SU-DHL-6 (cell line): ENCODE data around the gene CCM2.

ENCODE experiments used
- H2AFZ ChIP-seq: fragments of 200-600 bp; sonication (generic); 2 replicates; pipeline ENCODE4 v1.6.1; 2014; ENCODE audit warnings: low read depth, mild to moderate bottlenecking, moderate library complexity, mixed read lengths, antibody characterized with exemption, low read length; ENCODE audit not compliant: severe bottlenecking
- H3F3A ChIP-seq: fragments of 200-600 bp; shearing (Covaris generic); 2 replicates; pipeline ENCODE4 v1.6.0; 2016; ENCODE audit warnings: antibody characterized with exemption, mild to moderate bottlenecking; ENCODE audit not compliant: insufficient read depth
- H3K27ac ChIP-seq: fragments of 200-600 bp; sonication (generic); 2 replicates; pipeline ENCODE4 v1.5.1; 2016; ENCODE audit warnings: low read depth, mild to moderate bottlenecking, low read length, moderate library complexity, mixed read lengths
- H3K27me3 ChIP-seq: fragments of 200-600 bp; sonication (generic), shearing (Covaris generic); 2 replicates; pipeline ENCODE4 v1.6.0; 2014; ENCODE audit warnings: mild to moderate bottlenecking, low read length
- H3K36me3 ChIP-seq: fragments of 200-600 bp; sonication (generic); 2 replicates; pipeline ENCODE4 v1.6.1; 2014; ENCODE audit warnings: mild to moderate bottlenecking, low read length, mixed read lengths
- H3K4me2 ChIP-seq: fragments of 300-600, 200-600 bp; shearing (Covaris generic), sonication (generic); 2 replicates; pipeline ENCODE4 v1.6.0; 2014; ENCODE audit warnings: low read length, low read depth, mild to moderate bottlenecking; ENCODE audit not compliant: poor library complexity, severe bottlenecking
- H3K4me3 ChIP-seq: fragments of 200-600 bp; sonication (generic); 2 replicates; pipeline ENCODE4 v1.5.1; 2014; ENCODE audit warnings: antibody characterized with exemption, low read length, mild to moderate bottlenecking, mixed read lengths; ENCODE audit not compliant: insufficient read depth, poor library complexity, severe bottlenecking
- H3K79me2 ChIP-seq: fragments of 200-600 bp; sonication (generic); 2 replicates; pipeline ENCODE4 v1.6.1; 2014; ENCODE audit warnings: mild to moderate bottlenecking, low read length, moderate library complexity; ENCODE audit not compliant: insufficient read depth
- H3K9ac ChIP-seq: fragments of 200-600 bp; sonication (generic); 2 replicates; pipeline ENCODE4 v1.7.0; 2014; ENCODE audit warnings: mild to moderate bottlenecking, low read length
- H3K9me2 ChIP-seq: fragments of 200-600 bp; sonication (generic); replicated peaks from 2 replicates; pipeline ENCODE4 v1.6.1; 2014; ENCODE audit warnings: low read length; ENCODE audit not compliant: insufficient read depth
- H3K9me3 ChIP-seq: fragments of 200-600 bp; sonication (generic); 2 replicates; pipeline ENCODE4 v1.6.1; 2014; ENCODE audit warnings: low read length, mixed read lengths; ENCODE audit not compliant: insufficient read depth
- H4K20me1 ChIP-seq: fragments of 200-600 bp; sonication (generic); 2 replicates; pipeline ENCODE4 v1.6.1; 2014; ENCODE audit warnings: low read depth, mild to moderate bottlenecking, antibody characterized with exemption, low read length, moderate library complexity, mixed read lengths
- EZH2phosphoT487 ChIP-seq: fragments of 200-600 bp; sonication (generic), shearing (Covaris generic); conservative IDR thresholded peaks from 2 replicates; pipeline ENCODE4 v1.6.1; 2018; ENCODE audit warnings: mild to moderate bottlenecking, antibody characterized with exemption, low read length, moderate library complexity, mixed read lengths
- TF ChIP-seq, protein P1 (sequence below): fragments of 200-600 bp; sonication (generic); IDR thresholded peaks from one replicate; pipeline ENCODE4 v1.5.1; 2017; ENCODE audit warnings: antibody characterized with exemption, mild to moderate bottlenecking, low read length, moderate library complexity; ENCODE audit not compliant: insufficient read depth, poor library complexity, severe bottlenecking

CCM2 gene

DNA sequence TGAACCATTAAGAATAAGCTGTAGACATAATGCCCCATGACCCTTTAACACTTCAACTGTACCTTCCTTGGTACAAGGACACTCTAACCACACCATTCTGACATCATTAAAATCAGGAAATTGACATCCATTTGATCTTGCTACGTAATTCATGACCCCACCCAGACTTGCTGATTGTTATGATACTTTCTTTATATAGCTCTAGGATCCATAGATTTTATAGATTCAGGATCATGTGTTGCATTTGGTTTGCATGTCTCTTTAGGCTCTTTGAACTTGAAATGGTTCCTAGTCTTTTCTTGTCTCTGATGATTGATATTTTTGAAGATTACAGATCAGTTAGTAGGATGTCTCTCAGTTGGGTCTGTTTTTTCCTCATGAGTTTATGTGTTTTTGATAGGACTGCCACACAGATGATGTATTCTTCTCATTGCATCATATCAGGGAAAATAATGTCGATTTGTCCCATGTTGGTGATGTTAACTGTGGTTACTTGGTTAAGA lies 13.5 kb downstream of the CCM2 start:
- Histone ChIP-seq H3F3A (peaks cover 16% of the 10 kb centered on the region; the same call in 1 of the 2 replicates), H3K9me2 (no peaks in the 10 kb centered on the region), H3K36me3 (peaks cover 39% of the 10 kb centered on the region), H3K27ac (no peak overlapping the region), H4K20me1 (peaks cover 28% of the 10 kb centered on the region), H3K9ac (no peak overlapping the region), H3K4me3 (no peak overlapping the region), H3K27me3 (no peaks in the 10 kb centered on the region), H3K4me2 (no peak overlapping the region), H3K79me2 (peaks cover 94% of the 10 kb centered on the region), H3K9me3 (no peaks in the 10 kb centered on the region), H2AFZ (no peak overlapping the region)
- no peak for TF ChIP-seq EZH2phosphoT487
- TF ChIP-seq, protein P1, sequence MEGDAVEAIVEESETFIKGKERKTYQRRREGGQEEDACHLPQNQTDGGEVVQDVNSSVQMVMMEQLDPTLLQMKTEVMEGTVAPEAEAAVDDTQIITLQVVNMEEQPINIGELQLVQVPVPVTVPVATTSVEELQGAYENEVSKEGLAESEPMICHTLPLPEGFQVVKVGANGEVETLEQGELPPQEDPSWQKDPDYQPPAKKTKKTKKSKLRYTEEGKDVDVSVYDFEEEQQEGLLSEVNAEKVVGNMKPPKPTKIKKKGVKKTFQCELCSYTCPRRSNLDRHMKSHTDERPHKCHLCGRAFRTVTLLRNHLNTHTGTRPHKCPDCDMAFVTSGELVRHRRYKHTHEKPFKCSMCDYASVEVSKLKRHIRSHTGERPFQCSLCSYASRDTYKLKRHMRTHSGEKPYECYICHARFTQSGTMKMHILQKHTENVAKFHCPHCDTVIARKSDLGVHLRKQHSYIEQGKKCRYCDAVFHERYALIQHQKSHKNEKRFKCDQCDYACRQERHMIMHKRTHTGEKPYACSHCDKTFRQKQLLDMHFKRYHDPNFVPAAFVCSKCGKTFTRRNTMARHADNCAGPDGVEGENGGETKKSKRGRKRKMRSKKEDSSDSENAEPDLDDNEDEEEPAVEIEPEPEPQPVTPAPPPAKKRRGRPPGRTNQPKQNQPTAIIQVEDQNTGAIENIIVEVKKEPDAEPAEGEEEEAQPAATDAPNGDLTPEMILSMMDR, result no peak

DNA sequence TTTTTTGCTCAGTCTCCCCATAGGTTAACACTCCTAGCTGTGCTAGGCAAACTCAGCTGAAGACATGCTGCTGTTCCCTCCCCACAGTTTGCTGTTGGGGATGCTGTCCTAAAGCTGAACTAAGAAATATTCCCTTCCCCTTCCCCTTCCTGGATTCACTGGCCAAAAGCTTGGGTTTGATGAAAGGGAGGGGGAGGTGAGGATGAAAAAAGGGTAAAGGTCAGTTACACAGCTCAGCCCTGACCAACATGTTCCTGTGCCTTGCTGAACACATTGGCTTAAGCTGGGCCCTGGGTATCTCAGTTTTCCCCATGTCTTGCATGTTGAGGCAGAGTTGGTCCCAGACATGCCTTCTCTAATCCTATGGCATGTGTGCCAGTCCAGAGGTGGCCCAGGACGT lies 15.3 kb downstream of the CCM2 start:
- no peak overlapping the region for H3K4me2 ChIP-seq
- H3K36me3 ChIP-seq, result peaks cover 32% of the 10 kb centered on the region; the same call in 1 of the 2 replicates
- H2AFZ ChIP-seq, result no peak overlapping the region
- H3K9me2 ChIP-seq, result no peaks in the 10 kb centered on the region
- H3K27ac ChIP-seq, result no peak overlapping the region
- peaks cover 26% of the 10 kb centered on the region for H4K20me1 ChIP-seq
- no peak overlapping the region for H3K4me3 ChIP-seq
- no peak for TF ChIP-seq EZH2phosphoT487
- TF ChIP-seq, protein P1, result no peak
- H3F3A ChIP-seq, result peaks cover 15% of the 10 kb centered on the region
- H3K27me3 ChIP-seq, result no peaks in the 10 kb centered on the region
- H3K9me3 ChIP-seq, result no peaks in the 10 kb centered on the region
- H3K79me2 ChIP-seq, result peaks cover 91% of the 10 kb centered on the region
- no peak overlapping the region for H3K9ac ChIP-seq

DNA sequence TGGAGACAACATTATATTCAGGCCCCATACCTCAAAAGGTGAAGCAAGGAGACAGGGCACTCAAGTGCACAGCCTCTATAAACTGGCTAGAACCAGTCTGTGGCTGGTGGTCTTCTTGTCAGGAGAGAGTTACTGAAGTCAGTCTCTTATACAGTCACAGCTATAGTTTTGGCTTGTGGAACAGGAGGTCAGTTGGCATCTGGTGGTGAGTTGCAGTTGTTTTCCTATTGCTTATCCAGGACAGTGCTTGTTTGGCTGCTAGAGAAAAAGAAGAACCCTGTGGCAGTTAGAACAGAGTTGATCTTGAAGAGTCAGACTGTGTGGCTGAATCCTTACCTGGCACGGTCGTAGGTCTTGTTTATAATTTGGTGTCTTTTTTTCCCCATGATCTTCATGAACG lies 17.3 kb downstream of the CCM2 start:
- Histone ChIP-seq H3F3A (peaks cover 27% of the 10 kb centered on the region), H3K9ac (no peak overlapping the region), H2AFZ (no peak overlapping the region), H3K4me2 (no peak overlapping the region), H3K79me2 (peaks cover 92% of the 10 kb centered on the region), H4K20me1 (peaks cover 27% of the 10 kb centered on the region), H3K27ac (no peak overlapping the region), H3K9me3 (no peaks in the 10 kb centered on the region), H3K4me3 (no peak overlapping the region), H3K36me3 (peaks cover 31% of the 10 kb centered on the region; the same call in 1 of the 2 replicates), H3K27me3 (no peaks in the 10 kb centered on the region), H3K9me2 (no peaks in the 10 kb centered on the region)
- TF ChIP-seq, protein P1, result no peak
- no peak for TF ChIP-seq EZH2phosphoT487
